Measurements from ENCODE around the gene KXD1. TPM values are rescaled to one million over a fixed set of nuclear protein-coding genes. Genes with fewer than 3 reads are reported as not detected.
"Not testable (repeated sequence)": the region's sequence is repeated elsewhere in the genome, so short reads cannot be mapped to it uniquely, and the experiment has no call there.

The KXD1 gene
- total RNA-seq, 2 experiments from 2014 or later, result 95.4 to 100.0 TPM

GRCh38 chr19:18599485-18599884 is 41.8 kb downstream of the KXD1 start:
- Mint-ChIP-seq H3K9me3 (no peaks in the 10 kb centered on the region), H3K27ac (no peak overlapping the region), H3K36me3 (ENCODE audit: low read depth) (no peaks in the 10 kb centered on the region), H3K27me3 (peaks cover 39% of the 10 kb centered on the region), H3K4me3 (no peak overlapping the region), H3K4me1 (peaks cover 16% of the 10 kb centered on the region)
- ChIA-PET CTCF (interaction anchor here (0.7 to 1.3 kb wide), 4 partner anchors 11 to 88 kb away, joined by 3 read pairs; partner anchors contain the start of gene REX1BD), POLR2A (no interaction called here)
- DNase-seq, result no peak

GRCh38 chr19:18600692-18601397 is 43.2 kb downstream of the KXD1 start:
- H3K27me3 Mint-ChIP-seq, result peaks cover 42% of the 10 kb centered on the region
- H3K4me3 Mint-ChIP-seq; DNase-seq; H3K36me3 Mint-ChIP-seq (ENCODE audit: low read depth); H3K27ac Mint-ChIP-seq; H3K9me3 Mint-ChIP-seq; POLR2A ChIA-PET: not testable (repeated sequence)
- peaks cover 10% of the 10 kb centered on the region for H3K4me1 Mint-ChIP-seq
- CTCF ChIA-PET, result interaction anchor here (0.7 to 1.3 kb wide), 2 partner anchors 8 to 54 kb away, joined by 3 to 6 read pairs; no protein-coding TSS in a partner anchor

- no peak overlapping the region for H3K4me3 Mint-ChIP-seq
- no peaks in the 10 kb centered on the region for H3K9me3 Mint-ChIP-seq
- CTCF ChIA-PET, result interaction anchor here (0.6 to 1.1 kb wide), 2 partner anchors 10 to 574 kb away, joined by 3 read pairs; no protein-coding TSS in a partner anchor
- no peaks in the 10 kb centered on the region for H3K36me3 Mint-ChIP-seq (ENCODE audit: low read depth)
- H3K4me1 Mint-ChIP-seq, result peaks cover 7% of the 10 kb centered on the region
- DNase-seq, result no peak
- H3K27me3 Mint-ChIP-seq, result peaks cover 37% of the 10 kb centered on the region
- no peak overlapping the region for H3K27ac Mint-ChIP-seq
- POLR2A ChIA-PET, result no interaction called here
These were observed 44.2 kb downstream of the KXD1 start for GRCh38 chr19:18601875-18602274.

- no peaks in the 10 kb centered on the region for H3K36me3 Mint-ChIP-seq (ENCODE audit: low read depth)
- no peak overlapping the region for H3K27ac Mint-ChIP-seq
- peaks cover 5% of the 10 kb centered on the region for H3K4me1 Mint-ChIP-seq
- DNase-seq, result no peak
- ChIA-PET CTCF (interaction anchor here (0.6 kb wide), 1 partner anchor 862 kb away, joined by 3 read pairs; no protein-coding TSS in a partner anchor), POLR2A (no interaction called here)
- H3K27me3 Mint-ChIP-seq, result peaks cover 51% of the 10 kb centered on the region
- no peak overlapping the region for H3K4me3 Mint-ChIP-seq
- H3K9me3 Mint-ChIP-seq, result no peaks in the 10 kb centered on the region
These were observed 45.7 kb downstream of the KXD1 start for GRCh38 chr19:18603255-18603957.

- H3K27me3 Mint-ChIP-seq, result peaks cover 59% of the 10 kb centered on the region
These were observed 46.5 kb downstream of the KXD1 start for GRCh38 chr19:18603958-18604819.

GRCh38 chr19:18604820-18605159 is 47.1 kb downstream of the KXD1 start:
- DNase-seq, result no peak
- H3K9me3 Mint-ChIP-seq, result no peaks in the 10 kb centered on the region
- H3K36me3 Mint-ChIP-seq (ENCODE audit: low read depth), result no peaks in the 10 kb centered on the region
- H3K27me3 Mint-ChIP-seq, result peaks cover 65% of the 10 kb centered on the region
- ChIA-PET POLR2A (no interaction called here), CTCF (interaction anchor here (0.8 kb wide), 1 partner anchor 15 kb away, joined by 3 read pairs; no protein-coding TSS in a partner anchor)
- H3K4me3 Mint-ChIP-seq, result no peak overlapping the region
- H3K27ac Mint-ChIP-seq, result no peak overlapping the region
- peaks cover 5% of the 10 kb centered on the region for H3K4me1 Mint-ChIP-seq

More at GRCh38 chr19:18603958-18604819, 46.5 kb downstream of the KXD1 start:
- Mint-ChIP-seq H3K27ac (no peak overlapping the region), H3K36me3 (ENCODE audit: low read depth) (no peaks in the 10 kb centered on the region), H3K4me3 (no peak overlapping the region), H3K4me1 (peaks cover 5% of the 10 kb centered on the region), H3K9me3 (no peaks in the 10 kb centered on the region)
- CTCF ChIA-PET, result interaction anchor here (0.8 kb wide), 1 partner anchor 15 kb away, joined by 3 read pairs; no protein-coding TSS in a partner anchor
- POLR2A ChIA-PET, result no interaction called here
- no peak for DNase-seq

GRCh38 chr19:18605196-18605545 is 47.5 kb downstream of the KXD1 start:
- no peak overlapping the region for H3K27ac Mint-ChIP-seq
- ChIA-PET POLR2A (no interaction called here), CTCF (no interaction called here)
- H3K27me3 Mint-ChIP-seq, result peaks cover 68% of the 10 kb centered on the region
- DNase-seq, result no peak
- H3K4me3 Mint-ChIP-seq, result no peak overlapping the region
- H3K4me1 Mint-ChIP-seq, result peaks cover 5% of the 10 kb centered on the region
- no peaks in the 10 kb centered on the region for H3K9me3 Mint-ChIP-seq
- no peaks in the 10 kb centered on the region for H3K36me3 Mint-ChIP-seq (ENCODE audit: low read depth)

GRCh38 chr19:18605546-18606280 is 48.0 kb downstream of the KXD1 start:
- POLR2A ChIA-PET, result no interaction called here
- Mint-ChIP-seq H3K4me1 (peaks cover 5% of the 10 kb centered on the region), H3K36me3 (ENCODE audit: low read depth) (no peaks in the 10 kb centered on the region), H3K27me3 (peaks cover 72% of the 10 kb centered on the region), H3K9me3 (no peaks in the 10 kb centered on the region), H3K27ac (no peak overlapping the region), H3K4me3 (no peak overlapping the region)
- CTCF ChIA-PET, result no interaction called here
- no peak for DNase-seq

GRCh38 chr19:18606281-18607225 is 48.9 kb downstream of the KXD1 start, which contains the start of gene CRLF1:
Gene CRLF1, minus strand, starts transcription at chr19:18606799. Its CDS starts 143 bp downstream, at chr19:18606656.
- Mint-ChIP-seq H3K27me3 (peaks cover 74% of the 10 kb centered on the region), H3K27ac (no peak within 1 kb of the TSS), H3K4me1 (peaks cover 10% of the 10 kb centered on the region), H3K4me3 (no peak within 1 kb of the TSS), H3K36me3 (ENCODE audit: low read depth) (no peaks in the 10 kb centered on the region), H3K9me3 (no peaks in the 10 kb centered on the region)
- ChIA-PET CTCF (interaction anchor here (0.5 to 1.6 kb wide), 3 partner anchors 17 to 47 kb away, joined by 3 to 4 read pairs (median 3); no protein-coding TSS in a partner anchor), POLR2A (no interaction called here)
- DNase-seq, result no peak

- POLR2A ChIA-PET, result no interaction called here
- Mint-ChIP-seq H3K9me3 (no peaks in the 10 kb centered on the region), H3K4me1 (peaks cover 13% of the 10 kb centered on the region), H3K36me3 (ENCODE audit: low read depth) (no peaks in the 10 kb centered on the region), H3K27ac (no peak overlapping the region), H3K4me3 (no peak overlapping the region), H3K27me3 (peaks cover 74% of the 10 kb centered on the region)
- no peak for DNase-seq
- CTCF ChIA-PET, result interaction anchor here (0.5 to 1.6 kb wide), 3 partner anchors 18 to 48 kb away, joined by 3 to 4 read pairs (median 3); no protein-coding TSS in a partner anchor
These were observed 49.8 kb downstream of the KXD1 start for GRCh38 chr19:18607226-18608101.

Data from activated CD4-positive, alpha-beta T cell treated with anti-CD3 and anti-CD28 coated beads, Interleukin-2, amount 10 ng/mL, durations not matched to agents 7 days and 5 days (primary cell).